Neutrophil (primary cell): ENCODE measurements around the gene FAM8A1.

Source experiments
- H3K27ac ChIP-seq: fragments of 200-600 bp; sonication (generic); 2 replicates; pipeline ENCODE4 v1.5.1; 2016; ENCODE audit warnings: mild to moderate bottlenecking, moderate library complexity
- H3K27me3 ChIP-seq: fragments of 200-600 bp; sonication (generic); 2 replicates; pipeline ENCODE4 v1.6.0; 2016; ENCODE audit warnings: mild to moderate bottlenecking
- H3K36me3 ChIP-seq: fragments of 200-600 bp; sonication (generic); 2 replicates; pipeline ENCODE4 v1.5.1; 2017
- H3K4me1 ChIP-seq, 2 experiments: fragments of 200-600 bp in 1 of 2; sonication (generic) in 1 of 2; 1 replicate in 1 of 2; 2 replicates in 1 of 2; pipeline versions ENCODE4 v1.5.1 to v1.6.1; 2013 to 2016; ENCODE audit warnings: low read depth in 1 of 2, low read length in 1 of 2, mild to moderate bottlenecking in 1 of 2, moderate library complexity in 1 of 2; ENCODE audit not compliant: control insufficient read depth in 1 of 2, insufficient read depth in 1 of 2
- H3K4me3 ChIP-seq, 2 experiments: fragments of 200-600 bp in 1 of 2; sonication (generic) in 1 of 2; 1 replicate in 1 of 2; 2 replicates in 1 of 2; pipeline ENCODE4 v1.5.1; 2013 to 2016; ENCODE audit warnings: low read depth in 1 of 2, low read length in 1 of 2, mild to moderate bottlenecking in 1 of 2, moderate library complexity in 1 of 2
- H3K9me3 ChIP-seq: fragments of 200-600 bp; sonication (generic); 2 replicates; pipeline ENCODE4 v1.5.1; 2016
- TF ChIP-seq, protein P1 (sequence below): fragments of 200-600 bp; sonication (generic); IDR thresholded peaks from 2 replicates; pipeline ENCODE4 v1.5.1; 2016; ENCODE audit warnings: antibody characterized with exemption

Gene FAM8A1, protein sequence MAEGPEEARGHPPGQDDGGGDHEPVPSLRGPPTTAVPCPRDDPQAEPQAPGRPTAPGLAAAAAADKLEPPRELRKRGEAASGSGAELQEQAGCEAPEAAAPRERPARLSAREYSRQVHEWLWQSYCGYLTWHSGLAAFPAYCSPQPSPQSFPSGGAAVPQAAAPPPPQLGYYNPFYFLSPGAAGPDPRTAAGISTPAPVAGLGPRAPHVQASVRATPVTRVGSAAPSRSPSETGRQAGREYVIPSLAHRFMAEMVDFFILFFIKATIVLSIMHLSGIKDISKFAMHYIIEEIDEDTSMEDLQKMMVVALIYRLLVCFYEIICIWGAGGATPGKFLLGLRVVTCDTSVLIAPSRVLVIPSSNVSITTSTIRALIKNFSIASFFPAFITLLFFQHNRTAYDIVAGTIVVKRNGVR

DNA sequence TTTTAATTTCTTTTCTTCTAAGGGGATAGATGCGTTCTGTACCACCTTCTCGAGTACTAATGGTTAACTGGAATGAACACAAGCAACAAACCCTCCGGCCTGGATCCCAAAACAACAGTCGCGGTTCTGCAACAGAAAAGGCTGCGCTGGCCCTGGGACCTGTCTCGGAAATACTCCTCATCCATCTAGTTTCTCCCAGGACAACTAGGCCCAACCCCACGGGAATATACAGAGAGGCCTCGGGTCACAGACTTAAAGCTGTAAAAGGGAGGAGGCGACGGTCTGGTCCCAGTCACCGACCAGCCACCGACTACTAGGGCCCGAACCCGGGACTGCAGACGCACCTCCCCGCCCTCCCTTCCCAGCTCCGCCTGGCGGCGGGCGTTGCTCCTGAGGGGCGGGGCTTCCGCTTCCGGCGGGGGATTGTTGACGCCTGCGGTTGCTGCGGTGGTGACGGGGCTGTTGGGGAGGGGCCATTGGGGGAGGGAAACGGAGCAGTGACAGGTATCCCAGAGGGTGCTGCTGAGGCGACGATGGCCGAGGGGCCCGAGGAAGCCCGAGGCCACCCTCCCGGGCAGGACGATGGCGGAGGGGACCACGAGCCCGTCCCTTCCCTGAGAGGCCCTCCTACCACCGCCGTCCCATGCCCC, at the start of gene FAM8A1:
TSS of gene FAM8A1 (plus strand) at position 426 of the 650 bp plus-strand sequence. CDS start at position 534, 108 bp downstream.
- peaks cover 35 to 38% of the 10 kb centered on the region in 2 experiments for H3K4me1 ChIP-seq
- peaks cover 26% of the 10 kb centered on the region for H3K36me3 ChIP-seq
- no peaks in the 10 kb centered on the region for H3K27me3 ChIP-seq
- TF ChIP-seq, protein P1, sequence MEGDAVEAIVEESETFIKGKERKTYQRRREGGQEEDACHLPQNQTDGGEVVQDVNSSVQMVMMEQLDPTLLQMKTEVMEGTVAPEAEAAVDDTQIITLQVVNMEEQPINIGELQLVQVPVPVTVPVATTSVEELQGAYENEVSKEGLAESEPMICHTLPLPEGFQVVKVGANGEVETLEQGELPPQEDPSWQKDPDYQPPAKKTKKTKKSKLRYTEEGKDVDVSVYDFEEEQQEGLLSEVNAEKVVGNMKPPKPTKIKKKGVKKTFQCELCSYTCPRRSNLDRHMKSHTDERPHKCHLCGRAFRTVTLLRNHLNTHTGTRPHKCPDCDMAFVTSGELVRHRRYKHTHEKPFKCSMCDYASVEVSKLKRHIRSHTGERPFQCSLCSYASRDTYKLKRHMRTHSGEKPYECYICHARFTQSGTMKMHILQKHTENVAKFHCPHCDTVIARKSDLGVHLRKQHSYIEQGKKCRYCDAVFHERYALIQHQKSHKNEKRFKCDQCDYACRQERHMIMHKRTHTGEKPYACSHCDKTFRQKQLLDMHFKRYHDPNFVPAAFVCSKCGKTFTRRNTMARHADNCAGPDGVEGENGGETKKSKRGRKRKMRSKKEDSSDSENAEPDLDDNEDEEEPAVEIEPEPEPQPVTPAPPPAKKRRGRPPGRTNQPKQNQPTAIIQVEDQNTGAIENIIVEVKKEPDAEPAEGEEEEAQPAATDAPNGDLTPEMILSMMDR: peak; percentile 96
- peak within 1 kb of the TSS; percentile 83 to 89 for H3K4me3 ChIP-seq
- no peaks in the 10 kb centered on the region for H3K9me3 ChIP-seq
- peak within 1 kb of the TSS; percentile 100 for H3K27ac ChIP-seq

DNA sequence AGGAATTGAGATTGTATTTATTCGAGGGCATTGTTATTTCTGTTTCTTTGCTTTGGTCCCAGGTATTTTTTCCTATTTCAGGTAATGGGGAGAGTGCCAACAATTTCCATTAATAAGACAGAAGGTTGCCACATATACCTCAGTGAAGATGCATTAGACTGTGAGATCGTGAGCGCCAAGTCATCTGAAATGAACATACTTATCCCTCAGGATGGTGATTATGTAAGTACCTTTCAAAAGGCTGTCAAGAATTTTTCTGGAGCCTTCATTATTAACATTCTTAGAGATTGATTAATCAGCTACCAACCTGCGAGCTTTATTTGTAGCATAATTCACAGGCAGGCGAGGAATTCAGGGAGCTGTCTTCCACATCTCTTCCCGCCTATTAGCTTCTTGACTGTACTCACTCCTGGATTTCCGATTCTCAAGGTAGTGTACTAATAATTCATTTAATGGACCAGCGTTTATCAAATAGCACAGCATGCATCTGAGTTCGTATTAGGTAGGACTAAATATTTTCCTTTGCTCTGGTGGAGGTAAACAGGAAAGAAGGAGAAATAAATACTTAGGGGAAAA, 48.6 kb upstream of the FAM8A1 start:
- no peaks in the 10 kb centered on the region for H3K36me3 ChIP-seq
- no peaks in the 10 kb centered on the region for H3K9me3 ChIP-seq
- H3K27me3 ChIP-seq: no peaks in the 10 kb centered on the region
- no peak overlapping the region for H3K27ac ChIP-seq
- TF ChIP-seq, protein P1: no peak
- no peaks in the 10 kb centered on the region for H3K4me1 ChIP-seq
- H3K4me3 ChIP-seq: no peak overlapping the region

DNA sequence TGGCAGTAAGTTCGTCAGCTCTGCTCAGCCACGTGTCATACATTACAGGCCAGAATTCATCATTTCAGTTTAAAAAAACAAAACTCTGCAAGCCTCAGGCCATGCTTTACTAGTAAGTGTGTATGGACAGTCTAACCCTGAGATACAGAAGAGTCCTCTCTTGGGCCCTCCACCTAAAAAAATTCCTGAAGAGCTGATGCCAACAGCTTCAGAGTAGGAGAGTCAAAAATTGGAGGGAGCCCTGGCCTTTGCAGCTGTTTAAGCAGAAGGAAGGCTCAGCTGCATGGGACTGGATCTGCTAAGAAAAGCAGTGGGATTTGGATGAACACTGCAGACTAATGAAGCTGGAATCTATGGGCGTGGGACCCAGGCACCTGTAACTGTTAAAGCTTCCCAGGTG, 47.2 kb upstream of the FAM8A1 start:
- Histone ChIP-seq H3K27me3 (no peaks in the 10 kb centered on the region), H3K9me3 (no peaks in the 10 kb centered on the region), H3K27ac (no peak overlapping the region), H3K4me3 (no peak overlapping the region), H3K36me3 (no peaks in the 10 kb centered on the region), H3K4me1 (no peaks in the 10 kb centered on the region)
- TF ChIP-seq, protein P1: no peak

DNA sequence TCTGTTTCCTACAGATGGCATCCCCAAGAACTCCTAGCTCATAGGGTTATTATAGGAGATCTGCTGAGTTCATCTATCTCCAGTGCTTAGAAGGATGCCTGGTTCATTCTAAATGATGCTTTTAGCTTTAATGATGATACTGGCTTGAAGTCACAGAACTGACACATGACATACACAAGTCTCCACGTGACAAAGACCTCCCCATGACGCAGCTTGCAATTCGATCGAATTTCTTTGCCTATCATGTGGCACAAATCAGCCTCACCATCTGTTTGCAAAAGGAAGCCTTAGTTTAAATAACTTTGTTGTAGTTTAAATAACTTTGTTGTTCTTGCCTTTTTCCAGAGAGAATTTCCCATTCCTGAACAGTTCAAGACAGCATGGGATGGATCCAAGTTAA, 44.1 kb upstream of the FAM8A1 start:
- Histone ChIP-seq H3K36me3 (no peaks in the 10 kb centered on the region), H3K27ac (no peak overlapping the region)

DNA sequence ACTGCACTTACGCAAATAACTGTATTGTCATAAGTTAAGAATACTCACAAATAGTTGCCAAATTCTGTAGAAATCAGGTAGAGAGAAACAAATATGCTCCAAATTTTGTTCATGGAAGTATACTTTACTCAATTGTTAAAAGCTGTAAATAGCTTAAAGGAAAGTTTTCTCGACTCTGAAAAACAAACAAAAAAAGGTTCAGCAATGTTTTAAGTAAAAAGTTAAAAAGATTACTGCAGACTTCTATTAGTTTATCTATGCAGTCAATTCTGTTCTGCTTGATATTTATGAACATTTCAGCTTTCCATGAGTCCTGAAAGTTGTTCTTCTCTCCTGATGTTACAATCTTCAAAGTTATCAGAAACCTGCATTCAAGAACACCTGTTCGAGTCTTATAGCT, 37.5 kb upstream of the FAM8A1 start:
- H3K27me3 ChIP-seq: no peaks in the 10 kb centered on the region
- H3K36me3 ChIP-seq: no peaks in the 10 kb centered on the region
- H3K4me1 ChIP-seq: no peaks in the 10 kb centered on the region
- TF ChIP-seq, protein P1: no peak
- H3K4me3 ChIP-seq: no peak overlapping the region
- no peak overlapping the region for H3K27ac ChIP-seq
- peaks cover 14% of the 10 kb centered on the region for H3K9me3 ChIP-seq

More for the DNA sequence above, 44.1 kb upstream of the FAM8A1 start:
- Histone ChIP-seq H3K4me3 (no peak overlapping the region), H3K9me3 (no peaks in the 10 kb centered on the region), H3K27me3 (no peaks in the 10 kb centered on the region), H3K4me1 (no peaks in the 10 kb centered on the region)
- TF ChIP-seq, protein P1: no peak
